Muscle of leg (tissue), 16 donors: ENCODE measurements around the gene CLINT1. TPM values are rescaled to one million over a fixed set of nuclear protein-coding genes. Genes with fewer than 3 reads are reported as not detected.

ENCODE experiments used
- DNase-seq: peaks from one replicate; pipeline ENCODE4 v3.0.0; 2013
- H3K27ac ChIP-seq: one replicate; pipeline ENCODE4 v1.5.1; 2013; ENCODE audit warnings: mild to moderate bottlenecking, low read length, control low read depth
- H3K27me3 ChIP-seq: one replicate; pipeline ENCODE4 v1.6.1; 2013; ENCODE audit warnings: low read length; ENCODE audit not compliant: control insufficient read depth, insufficient read depth
- H3K36me3 ChIP-seq: one replicate; pipeline ENCODE4 v1.6.1; 2013; ENCODE audit warnings: low read length; ENCODE audit not compliant: control insufficient read depth, insufficient read depth
- H3K4me1 ChIP-seq: one replicate; pipeline ENCODE4 v1.6.1; 2013; ENCODE audit warnings: low read length; ENCODE audit not compliant: control insufficient read depth, insufficient read depth
- H3K4me3 ChIP-seq: one replicate; pipeline ENCODE4 v1.5.1; 2013; ENCODE audit warnings: low read length, control low read depth
- H3K9me3 ChIP-seq: replicated peaks from 2 replicates; pipeline ENCODE4 v1.6.1; 2013; ENCODE audit warnings: low read depth, low read length; ENCODE audit not compliant: control insufficient read depth
- WGBS: methylation state at CpG from one replicate; pipeline ENCODE4 v1.1.5; 2013; ENCODE audit warnings: missing lambda C conversion rate; ENCODE audit not compliant: insufficient coverage; 5-methylcytosine and 5-hydroxymethylcytosine counted together
- long read RNA-seq, 11 donors: transcript quantifications; one replicate each; lab custom pipeline, GENCODE V29; 2026
- polyA plus RNA-seq, 8 donors: library from polyadenylated mRNA; unstranded; fragments of 120-200 nt; gene quantifications; one replicate each; pipeline versions ENCODE4 v1.2.1 to v1.2.3, GENCODE V29; 2013; ENCODE audit warnings: inconsistent platforms in 1 of 8, low replicate concordance in 1 of 8; ENCODE audit not compliant: insufficient read length in 8 of 8, insufficient read depth in 1 of 8
- total RNA-seq: library from RNA; stranded (reverse); fragments of 120-200 nt; gene quantifications from one replicate; pipeline ENCODE4 v1.2.4, GENCODE V29; 2013

Gene CLINT1
- 39.9 TPM for total RNA-seq
- polyA plus RNA-seq, result 10 to 100 TPM; 50.7 to 75.0 (median 64.0) TPM
- long read RNA-seq, donor 1, partial matches to known transcripts, result 5 of 9 reads
- long read RNA-seq, donor 1, other reads (novel, unspliced or antisense), result 0 of 9 reads
- long read RNA-seq, donor 2, partial matches to known transcripts, result 0 of 2 reads
- long read RNA-seq, donor 2, other reads (novel, unspliced or antisense), result 0 of 2 reads
- long read RNA-seq, donor 3, transcript CLINT1-207 (12 exons, 2,346 nt), result major isoform, 12 of 27 reads
- long read RNA-seq, donor 3, partial matches to known transcripts, result 13 of 27 reads
- long read RNA-seq, donor 3, other reads (novel, unspliced or antisense), result 0 of 27 reads
- long read RNA-seq, donor 4, transcript CLINT1-208 (2 exons, 2,905 nt), result major isoform, 6 of 10 reads
- long read RNA-seq, donor 4, partial matches to known transcripts, result 0 of 10 reads
- long read RNA-seq, donor 4, other reads (novel, unspliced or antisense), result 0 of 10 reads
- long read RNA-seq, donor 5, transcript CLINT1-207 (12 exons, 2,346 nt), result major isoform, 5 of 82 reads
- long read RNA-seq, donor 5, partial matches to known transcripts, result 71 of 82 reads
- long read RNA-seq, donor 5, other reads (novel, unspliced or antisense), result 0 of 82 reads
- long read RNA-seq, donor 6, transcript CLINT1-201 (12 exons, 3,440 nt), result major isoform, 8 of 52 reads
- long read RNA-seq, donor 6, partial matches to known transcripts, result 36 of 52 reads
- long read RNA-seq, donor 6, other reads (novel, unspliced or antisense), result 0 of 52 reads
- long read RNA-seq, donor 7, transcript CLINT1-208 (2 exons, 2,905 nt), result major isoform, 5 of 36 reads
- long read RNA-seq, donor 7, partial matches to known transcripts, result 24 of 36 reads
- long read RNA-seq, donor 7, other reads (novel, unspliced or antisense), result 0 of 36 reads
- long read RNA-seq, donor 8, transcript CLINT1-208 (2 exons, 2,905 nt), result major isoform, 5 of 19 reads
- long read RNA-seq, donor 8, partial matches to known transcripts, result 11 of 19 reads
- long read RNA-seq, donor 8, other reads (novel, unspliced or antisense), result 0 of 19 reads
- long read RNA-seq, donor 9, partial matches to known transcripts, result 17 of 25 reads
- long read RNA-seq, donor 9, other reads (novel, unspliced or antisense), result 0 of 25 reads
- long read RNA-seq, donor 10, transcript CLINT1-207 (12 exons, 2,346 nt), result minor isoform, 7 of 52 reads
- long read RNA-seq, donor 10, transcript CLINT1-208 (2 exons, 2,905 nt), result major isoform, 9 of 52 reads
- long read RNA-seq, donor 10, partial matches to known transcripts, result 29 of 52 reads
- long read RNA-seq, donor 10, other reads (novel, unspliced or antisense), result 0 of 52 reads
- long read RNA-seq, donor 11, transcript CLINT1-207 (12 exons, 2,346 nt), result major isoform, 5 of 26 reads
- long read RNA-seq, donor 11, partial matches to known transcripts, result 14 of 26 reads
- long read RNA-seq, donor 11, other reads (novel, unspliced or antisense), result 0 of 26 reads

DNA sequence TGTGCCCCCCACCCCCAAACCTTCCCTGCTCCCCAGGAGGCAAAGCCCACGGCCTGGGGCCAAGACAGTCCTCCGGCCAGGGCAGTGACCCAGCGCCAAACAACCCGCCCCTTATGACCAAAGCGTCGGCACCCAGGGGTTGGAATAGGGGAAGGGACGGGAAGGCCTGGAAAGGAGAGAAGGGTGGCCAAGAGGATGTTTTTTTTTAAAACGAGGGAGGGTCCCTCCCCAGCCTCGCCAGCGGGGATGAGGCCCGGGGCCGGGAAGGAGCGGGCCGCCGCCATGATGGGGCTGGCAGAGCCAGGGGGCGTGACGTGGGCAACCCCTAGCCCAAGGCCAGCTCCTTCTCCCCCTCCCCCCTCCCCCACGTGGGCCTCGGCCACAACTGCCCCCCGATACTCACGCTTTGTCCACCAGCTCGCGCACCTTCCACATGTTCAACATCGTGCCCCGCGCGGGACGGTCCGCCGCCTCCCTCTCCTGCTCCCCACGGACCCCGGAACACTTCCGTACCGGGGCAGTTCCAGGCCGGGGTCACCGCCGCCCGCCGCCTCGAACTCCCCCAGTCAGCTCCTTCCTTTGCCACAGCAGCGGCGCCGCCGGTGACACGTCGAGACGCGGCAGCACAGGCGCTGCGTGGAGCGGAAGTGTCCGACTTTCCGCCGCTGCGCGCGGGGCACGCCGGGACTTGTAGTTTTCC lies at the start of gene CLINT1:
CLINT1 (minus strand) TSS at position 619 of the 700 bp plus-strand sequence; CDS start at position 444, 175 bp downstream.
- H3K4me1 ChIP-seq, result peaks cover 2% of the 10 kb centered on the region
- WGBS, result under 1% methylated on average over 54 of the region's 59 CpGs
- H3K4me3 ChIP-seq, result peak within 1 kb of the TSS; percentile 83
- H3K27ac ChIP-seq, result peak within 1 kb of the TSS; percentile 91
- H3K9me3 ChIP-seq, result no peaks in the 10 kb centered on the region
- H3K36me3 ChIP-seq, result no peaks in the 10 kb centered on the region
- DNase-seq, result peak; percentile 95
- no peaks in the 10 kb centered on the region for H3K27me3 ChIP-seq

DNA sequence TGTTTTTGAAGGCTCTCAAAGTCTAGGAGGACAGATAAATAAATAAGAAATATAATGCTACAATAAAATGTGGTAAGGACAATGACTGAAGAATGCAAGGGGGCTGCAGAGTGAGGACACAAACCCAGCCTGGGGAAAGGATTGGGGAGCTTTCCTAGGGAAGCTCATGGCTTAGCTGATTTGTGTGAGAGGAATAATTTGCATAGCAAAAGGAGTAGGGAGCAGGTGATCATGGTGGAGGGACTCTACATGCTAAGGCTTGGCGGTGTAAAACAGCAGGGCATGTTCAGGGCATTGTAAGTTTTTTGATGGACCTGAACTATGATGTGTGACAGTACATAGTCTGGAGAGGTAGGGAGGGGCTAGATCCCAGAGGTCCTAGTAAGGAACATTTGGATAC lies 49.5 kb upstream of the CLINT1 start:
- Histone ChIP-seq H3K27ac (no peak overlapping the region), H3K27me3 (no peaks in the 10 kb centered on the region), H3K9me3 (no peaks in the 10 kb centered on the region), H3K4me1 (peaks cover 2% of the 10 kb centered on the region), H3K4me3 (no peak overlapping the region), H3K36me3 (no peaks in the 10 kb centered on the region)
- WGBS, result 90% methylated on average over 1 of the region's 1 CpG
- no peak for DNase-seq

GRCh38 chr5:157907479-157907878 lies 48.5 kb upstream of the CLINT1 start:
- no peaks in the 10 kb centered on the region for H3K4me1 ChIP-seq
- no peaks in the 10 kb centered on the region for H3K9me3 ChIP-seq
- no CpG with 5 or more reads among the region's 3 CpGs for WGBS
- H3K4me3 ChIP-seq, result no peak overlapping the region
- H3K27me3 ChIP-seq, result no peaks in the 10 kb centered on the region
- no peak overlapping the region for H3K27ac ChIP-seq
- no peak for DNase-seq
- H3K36me3 ChIP-seq, result no peaks in the 10 kb centered on the region

DNA sequence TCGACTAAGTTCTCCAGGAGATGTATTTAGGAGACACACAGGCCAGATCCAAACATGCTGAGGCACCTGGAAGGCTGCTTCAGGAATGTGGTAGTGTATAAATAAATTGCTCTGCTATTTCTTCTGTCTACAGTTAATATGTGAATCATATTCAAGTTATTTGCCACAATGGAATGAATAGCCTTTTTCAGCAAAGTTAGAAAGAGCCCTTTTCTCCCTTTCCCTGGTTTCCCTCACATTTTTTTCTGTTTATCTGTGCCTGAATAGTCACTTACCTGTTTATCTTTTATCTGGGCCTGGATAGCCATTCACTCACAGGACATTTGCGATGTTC lies 44.1 kb upstream of the CLINT1 start:
- Histone ChIP-seq H3K4me1 (no peaks in the 10 kb centered on the region), H3K27ac (no peak overlapping the region), H3K4me3 (no peak overlapping the region), H3K36me3 (no peaks in the 10 kb centered on the region), H3K27me3 (no peaks in the 10 kb centered on the region), H3K9me3 (no peaks in the 10 kb centered on the region)
- 86% methylated on average over 1 of the region's 2 CpGs for WGBS
- DNase-seq, result no peak

DNA sequence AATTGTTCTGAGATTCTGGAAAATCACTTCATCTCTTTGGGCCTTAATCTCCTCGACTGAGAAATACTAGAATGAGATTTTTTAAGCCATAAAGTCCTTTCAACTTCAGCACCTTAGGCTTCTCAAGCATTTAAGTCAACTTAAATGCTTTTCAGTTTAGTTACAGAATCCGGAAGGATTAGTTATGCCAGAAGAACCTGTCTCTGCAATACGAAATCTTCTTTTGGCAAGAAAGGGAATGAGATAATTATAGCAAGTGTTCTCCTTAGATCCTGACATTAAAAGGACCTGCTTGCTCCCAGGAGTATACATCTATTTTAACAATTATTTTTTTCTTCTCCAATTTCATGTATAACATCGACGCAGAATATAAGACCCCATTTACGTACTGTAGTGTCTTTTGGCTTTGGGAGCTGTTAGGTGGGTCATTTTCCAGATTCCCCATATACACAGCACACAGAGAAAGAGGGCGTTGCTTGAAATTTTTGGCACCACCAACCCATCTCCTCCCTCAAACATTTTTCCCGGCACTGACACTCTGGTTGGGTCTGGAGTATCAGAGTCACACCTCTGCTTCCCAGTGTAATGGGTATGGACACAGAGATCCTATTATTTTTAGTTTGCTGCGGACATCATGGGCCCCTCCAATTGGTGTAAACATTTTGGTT lies 43.6 kb upstream of the CLINT1 start:
- H3K9me3 ChIP-seq, result no peaks in the 10 kb centered on the region
- H3K27ac ChIP-seq, result no peak overlapping the region
- no peaks in the 10 kb centered on the region for H3K36me3 ChIP-seq
- H3K4me3 ChIP-seq, result no peak overlapping the region
- no peaks in the 10 kb centered on the region for H3K27me3 ChIP-seq
- peak; percentile 15 for DNase-seq
- no peaks in the 10 kb centered on the region for H3K4me1 ChIP-seq
- 57% methylated on average over 2 of the region's 9 CpGs for WGBS

DNA sequence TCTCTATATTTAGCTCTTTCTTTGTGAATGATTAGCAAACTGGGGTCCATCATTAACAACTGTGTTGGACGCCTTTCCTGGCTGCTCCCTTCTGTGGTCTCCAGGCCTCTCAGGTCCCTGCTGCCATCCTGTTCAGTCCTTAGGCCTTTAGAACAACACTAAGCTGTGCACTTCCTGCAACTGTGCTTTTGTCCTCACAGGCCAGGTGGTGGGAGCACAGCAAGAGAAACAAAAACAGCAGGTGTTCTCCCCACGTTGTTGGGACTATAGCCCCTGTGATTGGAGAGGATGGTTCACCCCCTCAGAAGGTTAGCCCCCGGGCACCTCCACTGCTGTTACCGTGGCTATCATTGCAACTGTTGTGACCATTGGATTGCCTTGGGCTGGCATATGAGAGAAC lies 41.7 kb upstream of the CLINT1 start:
- no peak for DNase-seq
- 87% methylated on average over 3 of the region's 4 CpGs for WGBS
- H3K27ac ChIP-seq, result no peak overlapping the region
- H3K4me3 ChIP-seq, result no peak overlapping the region
- H3K27me3 ChIP-seq, result no peaks in the 10 kb centered on the region
- no peaks in the 10 kb centered on the region for H3K4me1 ChIP-seq
- H3K9me3 ChIP-seq, result no peaks in the 10 kb centered on the region
- H3K36me3 ChIP-seq, result no peaks in the 10 kb centered on the region

GRCh38 chr5:157893611-157894010 lies 34.7 kb upstream of the CLINT1 start:
- Histone ChIP-seq H3K36me3 (no peaks in the 10 kb centered on the region), H3K27me3 (no peaks in the 10 kb centered on the region), H3K27ac (no peak overlapping the region), H3K4me1 (no peaks in the 10 kb centered on the region), H3K9me3 (no peaks in the 10 kb centered on the region), H3K4me3 (no peak overlapping the region)
- DNase-seq, result no peak
- WGBS, result no CpG with 5 or more reads among the region's 4 CpGs

DNA sequence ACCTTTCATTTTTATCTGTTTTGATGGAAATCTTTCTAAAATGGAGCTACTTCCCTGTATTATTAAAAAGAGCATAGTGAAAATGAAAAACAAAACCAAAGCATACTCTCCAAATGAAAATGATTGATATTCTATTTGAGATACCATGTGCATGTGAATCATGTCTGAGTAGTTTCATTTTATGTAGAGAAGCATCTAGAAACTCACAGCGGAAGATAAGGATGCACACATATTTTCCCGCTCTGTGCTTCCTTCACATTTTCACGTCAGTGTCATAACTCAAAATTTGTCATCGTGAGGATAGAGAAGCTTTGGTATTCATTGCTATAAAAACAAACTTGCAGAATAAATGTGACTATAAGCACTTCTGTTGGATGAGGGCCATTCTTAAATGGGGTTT lies 34.0 kb upstream of the CLINT1 start:
- H3K27ac ChIP-seq, result no peak overlapping the region
- no peak for DNase-seq
- no peaks in the 10 kb centered on the region for H3K36me3 ChIP-seq
- no peaks in the 10 kb centered on the region for H3K9me3 ChIP-seq
- no CpG with 5 or more reads among the region's 4 CpGs for WGBS
- H3K27me3 ChIP-seq, result no peaks in the 10 kb centered on the region
- H3K4me1 ChIP-seq, result no peaks in the 10 kb centered on the region
- no peak overlapping the region for H3K4me3 ChIP-seq
